Mesendoderm (in vitro differentiated cells): ENCODE results near the gene SOX21. TPM values are rescaled to one million over a fixed set of nuclear protein-coding genes. Genes with fewer than 3 reads are reported as not detected.

Experiments used
- small RNA-seq: library from polyadenylated mRNA; stranded (forward); fragments of <200 nt; extraction: miRNeasy Mini kit (QIAGEN cat#:217004); gene quantifications from one replicate; pipeline ENCODE3, GENCODE V24; 2013; ENCODE audit not compliant: insufficient read depth

SOX21 gene

Small RNAs within 50 kb of the gene (small RNA-seq; reads per million reads assigned to genes)
- not detected for gene RN7SL585P
